NCI-H1092 treated with DMSO at 0.1 percent for 48 hours (cell line): ENCODE results near the gene CDH23.
A peak's percentile ranks its signal among the peaks of the same experiment; 100 is the strongest.

Source experiments
- DNase-seq: peaks from one replicate; lab custom pipeline; 2025; lab: John Stamatoyannopoulos, UW

Gene CDH23

DNA sequence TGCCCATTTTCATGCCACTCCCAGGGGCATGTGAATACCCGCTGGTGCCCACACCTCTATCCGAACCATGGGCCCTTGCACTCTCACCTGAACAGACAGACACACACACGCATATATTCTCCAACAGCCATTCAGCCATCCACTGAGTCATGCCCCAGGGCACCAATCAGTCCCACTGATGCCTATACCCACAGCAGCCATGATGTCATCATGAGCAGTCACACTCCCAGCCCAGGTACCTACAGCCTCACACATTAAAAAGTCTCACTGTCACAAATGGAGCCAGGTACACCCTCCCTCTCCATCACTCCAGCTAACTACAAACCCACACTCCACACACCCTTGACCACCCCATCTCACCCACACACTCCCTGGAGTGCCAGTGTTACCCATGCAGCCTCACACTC lies 364.4 kb downstream of the CDH23 start:
- no peak for DNase-seq

GRCh38 chr10:71761541-71762113 lies 364.9 kb downstream of the CDH23 start:
- DNase-seq, result no peak

GRCh38 chr10:71762324-71762723 lies 365.6 kb downstream of the CDH23 start:
- DNase-seq, result no peak

DNA sequence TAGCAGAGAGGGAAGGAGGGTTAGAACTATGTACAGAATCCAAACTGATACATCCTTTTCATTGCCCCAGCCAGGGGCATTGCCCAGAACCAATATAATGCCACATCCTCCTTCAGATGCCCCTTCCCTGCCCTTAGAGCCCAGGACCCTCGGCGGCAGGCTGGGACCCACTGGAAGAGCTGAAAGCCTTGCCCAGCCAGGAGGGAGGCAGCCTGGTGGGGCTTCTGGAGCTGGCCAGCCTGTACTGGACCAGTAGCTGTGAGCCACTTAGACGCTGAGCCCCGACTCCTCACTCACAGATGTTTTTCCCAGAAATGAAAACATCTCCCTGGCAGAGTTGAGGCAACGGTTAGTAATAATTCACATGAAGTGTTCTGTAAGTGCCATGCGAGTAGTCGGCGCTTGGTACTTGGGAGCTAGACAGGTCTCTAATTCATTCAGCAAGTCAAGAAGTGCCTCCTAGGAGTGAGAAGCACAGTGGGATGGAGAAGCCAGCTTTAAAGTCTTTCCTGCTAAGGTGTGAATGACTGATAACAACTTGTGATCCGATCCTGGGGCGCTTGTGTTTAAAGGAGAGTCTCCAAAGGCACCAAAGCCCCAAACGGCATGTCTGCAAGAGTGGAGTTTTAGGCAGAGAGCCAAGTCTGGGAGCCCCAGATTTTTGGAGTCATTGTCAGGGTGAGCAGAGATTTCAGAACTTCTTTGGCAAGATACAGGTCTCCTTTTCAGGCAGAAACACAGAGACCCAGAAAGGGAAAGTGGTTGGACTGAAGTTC lies 366.8 kb downstream of the CDH23 start:
- no peak for DNase-seq

- DNase-seq, result no peak
Measured at GRCh38 chr10:71765176-71765904, 368.6 kb downstream of the CDH23 start.

GRCh38 chr10:71765906-71766716 lies 369.4 kb downstream of the CDH23 start:
- DNase-seq, result no peak

- DNase-seq, result no peak
Measured at GRCh38 chr10:71766717-71767419, 370.1 kb downstream of the CDH23 start.

DNA sequence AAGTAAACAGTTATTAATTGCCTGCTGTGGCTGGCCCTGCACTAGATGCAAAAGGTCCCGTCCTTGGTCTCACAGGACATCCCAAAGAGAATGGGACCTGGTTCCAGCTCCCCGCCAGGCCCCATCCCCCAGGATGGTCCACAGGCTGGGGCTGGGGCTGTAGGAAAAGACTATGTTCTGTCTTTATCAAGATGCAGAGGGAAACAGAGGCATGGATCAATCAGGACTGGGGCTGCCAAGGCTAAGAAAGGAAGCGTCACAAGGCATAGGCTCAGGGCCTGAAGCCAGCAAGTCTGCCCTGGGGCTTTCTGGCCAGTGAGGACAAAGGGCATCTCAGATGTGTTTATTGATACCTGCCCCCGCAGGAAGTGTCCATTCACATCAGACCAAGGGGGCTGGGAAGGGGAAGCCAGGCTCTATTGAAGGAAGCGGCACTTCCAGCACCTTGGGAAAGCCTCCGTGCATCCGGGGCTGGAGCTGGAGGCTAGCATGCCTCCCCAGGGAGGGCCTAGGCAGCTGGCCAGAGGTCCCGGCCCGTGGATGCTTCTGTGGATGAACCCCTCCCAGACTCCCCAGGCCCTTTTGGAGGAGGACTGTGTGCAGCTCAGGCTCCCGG lies 370.8 kb downstream of the CDH23 start:
- no peak for DNase-seq

DNA sequence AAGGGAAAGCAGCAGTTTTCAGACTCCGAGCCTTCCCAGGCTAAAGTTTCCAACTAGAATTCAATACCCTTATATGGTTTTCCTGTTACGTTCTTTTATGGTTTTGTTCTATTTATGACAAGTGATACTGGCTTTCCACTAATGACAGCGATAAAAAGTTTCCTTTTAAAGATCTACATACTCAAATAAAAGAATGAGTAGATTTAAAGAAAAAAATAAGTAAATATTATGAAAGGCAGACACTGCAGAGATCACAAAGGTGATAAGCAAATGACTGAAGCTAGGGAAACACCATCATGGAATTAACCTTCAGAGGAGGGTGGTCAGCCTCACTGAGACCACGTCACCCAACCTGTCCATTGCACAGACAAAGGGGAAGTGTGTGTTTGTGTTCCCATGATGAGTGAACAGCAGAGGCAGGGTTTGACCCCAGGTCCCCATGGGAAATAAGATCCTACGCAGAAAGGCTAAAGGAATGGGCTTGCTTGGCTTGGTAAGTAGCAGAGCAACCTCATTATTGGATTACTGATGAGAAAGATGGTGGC lies 372.6 kb downstream of the CDH23 start:
- no peak for DNase-seq

- DNase-seq, result no peak
Measured at GRCh38 chr10:71770255-71770654, 373.5 kb downstream of the CDH23 start.

GRCh38 chr10:71770789-71771188 lies 374.1 kb downstream of the CDH23 start:
- DNase-seq, result no peak

DNA sequence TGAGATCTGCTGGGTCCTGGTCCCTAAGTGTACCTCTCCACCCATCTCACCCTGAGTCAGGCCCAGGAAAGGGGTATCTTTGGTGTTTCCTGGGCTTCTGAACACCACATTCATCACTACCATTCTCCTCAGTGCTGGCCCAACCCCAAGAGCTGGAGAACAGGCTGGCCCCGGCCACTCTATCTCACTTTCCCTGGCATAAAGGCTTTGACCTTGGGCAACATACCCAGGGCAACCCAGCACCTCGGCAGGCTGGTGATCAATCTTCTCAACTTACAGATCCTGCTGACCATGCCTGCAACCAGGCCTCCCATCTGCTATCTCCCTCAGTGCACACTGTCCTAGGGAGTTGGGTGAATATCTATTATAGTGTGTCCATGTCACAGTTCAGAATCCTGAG lies 374.5 kb downstream of the CDH23 start:
- no peak for DNase-seq

DNA sequence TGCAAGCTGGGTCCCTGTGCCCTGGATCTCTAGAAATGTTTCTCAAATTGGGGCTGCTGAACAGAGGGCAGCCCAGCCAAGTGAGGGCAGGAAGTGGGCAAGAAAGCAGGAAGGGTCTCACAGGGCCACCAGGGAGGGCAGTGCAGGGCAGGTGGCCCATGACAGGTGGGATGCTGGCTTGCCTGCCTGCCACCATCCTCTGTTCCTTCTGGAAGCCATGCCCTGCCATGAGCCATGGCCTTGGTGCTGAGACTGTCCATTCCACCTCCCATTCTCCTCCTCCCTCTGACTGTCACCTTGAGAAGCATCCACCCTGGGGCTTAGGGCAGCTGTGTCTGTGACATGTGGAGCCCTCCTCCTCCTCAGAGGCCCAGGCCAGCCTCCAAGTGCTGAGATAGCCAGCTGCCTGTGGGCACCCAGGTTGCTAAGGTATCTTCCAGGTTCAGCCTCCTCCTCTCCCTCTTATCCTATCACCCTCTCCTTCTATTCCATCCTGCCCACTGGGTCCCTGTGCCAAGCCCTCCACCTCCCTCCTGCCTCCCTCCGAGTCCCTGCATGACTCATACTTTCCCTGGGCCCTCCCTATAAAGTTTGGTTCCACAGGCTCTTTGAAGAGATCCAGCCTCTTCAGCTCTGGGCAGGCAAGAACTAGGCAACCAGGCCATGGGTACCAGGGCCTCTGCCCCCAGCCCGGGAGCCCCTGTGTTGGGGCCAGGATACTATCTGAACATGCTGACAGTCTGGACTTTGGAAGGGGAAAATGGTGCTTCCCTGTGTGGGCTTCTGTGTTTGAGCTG lies 375.3 kb downstream of the CDH23 start:
- no peak for DNase-seq

GRCh38 chr10:71772832-71773220 lies 376.1 kb downstream of the CDH23 start:
- no peak for DNase-seq

DNA sequence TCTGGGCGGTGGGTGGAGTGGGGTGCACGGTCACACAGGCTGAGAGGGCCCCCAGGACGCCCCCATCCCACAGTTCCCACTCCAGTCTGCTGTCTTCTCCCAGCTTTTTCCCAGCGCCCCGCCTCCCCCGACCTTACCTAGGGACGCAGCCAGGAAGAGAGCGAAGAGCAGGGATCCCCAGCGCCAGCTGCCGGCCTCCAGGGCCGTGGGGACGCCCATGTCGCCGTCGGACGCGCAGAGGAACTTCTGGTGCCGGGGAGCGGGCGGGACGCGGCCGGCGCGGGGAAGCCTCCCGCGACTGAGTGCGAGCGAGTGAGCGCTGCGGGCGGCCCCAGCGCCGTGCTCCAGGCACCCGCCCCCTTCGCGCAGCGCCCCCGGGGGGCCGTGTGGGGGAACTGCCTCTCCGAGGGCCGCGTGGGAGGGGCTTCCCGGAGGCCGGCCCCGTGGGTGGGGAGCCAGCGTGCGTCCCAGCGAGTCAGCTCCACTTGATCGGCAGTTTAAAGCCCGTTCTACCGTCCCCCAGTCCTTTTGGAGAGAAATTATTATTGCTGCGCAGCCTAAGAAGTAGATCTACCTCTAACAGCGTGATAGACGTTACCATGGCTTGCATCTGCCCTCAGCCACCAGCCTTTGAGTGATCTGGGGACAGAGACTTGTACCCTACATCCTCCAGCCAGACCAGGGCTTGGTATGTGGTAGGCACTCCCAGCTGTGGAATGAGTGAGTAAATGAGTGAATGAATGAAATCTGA lies 376.7 kb downstream of the CDH23 start, which contains the start of gene VSIR:
TSS of gene VSIR (minus strand) at position 300 of the 751 bp plus-strand sequence. CDS start at position 219, 81 bp downstream.
- peak; percentile 19 for DNase-seq

DNA sequence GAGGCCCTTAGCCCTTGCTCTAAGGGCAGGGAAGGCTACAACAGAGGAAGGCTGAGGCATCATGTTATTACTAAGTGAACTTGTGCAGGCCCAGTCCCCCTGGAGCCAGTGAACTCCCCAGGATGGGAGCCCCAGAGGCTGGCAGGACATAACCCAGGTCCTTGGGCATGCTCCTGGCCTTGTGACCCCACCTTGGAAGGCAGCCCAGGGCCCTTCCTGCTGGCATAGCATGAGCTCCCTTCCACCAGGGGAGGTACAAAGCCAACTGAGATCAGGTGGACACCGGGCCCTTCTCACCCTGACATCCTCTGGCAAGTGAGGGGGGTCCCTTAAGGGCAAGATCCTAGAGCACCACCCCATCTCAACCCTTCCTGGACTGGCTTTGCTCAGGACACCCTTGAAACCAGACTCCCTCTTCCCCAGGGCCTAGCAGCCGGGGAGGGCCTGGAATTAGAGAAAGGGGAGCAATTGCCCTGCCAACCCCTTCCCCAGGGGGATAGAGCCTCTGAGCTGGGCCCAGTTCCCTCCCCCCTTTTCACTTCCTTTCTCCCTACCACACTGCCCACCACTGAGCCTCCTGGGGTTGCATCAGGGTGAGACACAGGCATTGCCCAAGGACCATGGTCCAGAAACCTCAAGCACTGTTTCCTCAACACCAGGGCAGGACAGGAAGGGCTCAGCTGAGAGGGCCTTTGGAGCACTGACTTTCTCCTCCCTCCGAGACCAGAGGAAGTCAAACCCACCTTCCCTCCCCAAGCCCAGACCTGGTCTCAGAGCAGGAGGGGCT lies 378.4 kb downstream of the CDH23 start:
- no peak for DNase-seq

- no peak for DNase-seq
Measured at GRCh38 chr10:71776481-71776925, 379.8 kb downstream of the CDH23 start.
